IMR-90 (cell line): ENCODE results near the gene DDX50.

Experiments
- CEBPB ChIP-seq: IDR thresholded peaks from 2 replicates; pipeline ENCODE4 v1.6.1; 2012; ENCODE audit warnings: low read depth, low read length, improper control_type of control experiment
- CTCF ChIP-seq: conservative IDR thresholded peaks from 2 replicates; pipeline ENCODE4 v1.5.1; 2012; ENCODE audit warnings: mild to moderate bottlenecking, low read depth, low read length, improper control_type of control experiment
- ELK1 ChIP-seq: fragments of 150-350 bp; IDR thresholded peaks from 2 replicates; pipeline ENCODE4 v1.6.1; 2016; ENCODE audit warnings: low read depth, mild to moderate bottlenecking, low read length, moderate library complexity, borderline replicate concordance
- FOS ChIP-seq: fragments of 150-350 bp; IDR thresholded peaks from 2 replicates; pipeline ENCODE4 v1.6.1; 2016; ENCODE audit warnings: low read depth, low read length
- MAFK ChIP-seq: IDR thresholded peaks from 2 replicates; pipeline ENCODE4 v1.6.1; 2012; ENCODE audit warnings: low read depth, low read length, improper control_type of control experiment
- MAZ ChIP-seq: IDR thresholded peaks from 2 replicates; pipeline ENCODE4 v1.6.1; 2012; ENCODE audit warnings: low read depth, mild to moderate bottlenecking, low read length, improper control_type of control experiment, moderate library complexity, borderline replicate concordance
- MXI1 ChIP-seq: IDR thresholded peaks from 2 replicates; pipeline ENCODE4 v1.6.1; 2012; ENCODE audit warnings: low read depth, mild to moderate bottlenecking, low read length, moderate library complexity, borderline replicate concordance
- NFE2L2 ChIP-seq: fragments of 150-350 bp; IDR thresholded peaks from 2 replicates; pipeline ENCODE4 v1.6.1; 2016; ENCODE audit warnings: low read depth, mild to moderate bottlenecking, low read length
- POLR2A ChIP-seq: IDR thresholded peaks from 2 replicates; pipeline ENCODE4 v1.6.1; 2012; ENCODE audit warnings: mild to moderate bottlenecking, low read depth, low read length
- RAD21 ChIP-seq: IDR thresholded peaks from 2 replicates; pipeline ENCODE4 v1.6.1; 2012; ENCODE audit warnings: low read length, improper control_type of control experiment
- RCOR1 ChIP-seq: IDR thresholded peaks from 2 replicates; pipeline ENCODE4 v1.6.1; 2012; ENCODE audit warnings: mild to moderate bottlenecking, low read length, improper control_type of control experiment; ENCODE audit not compliant: insufficient replicate concordance
- RFX5 ChIP-seq: IDR thresholded peaks from 2 replicates; pipeline ENCODE4 v1.8.0; 2012; ENCODE audit warnings: low read depth, mild to moderate bottlenecking, low read length, moderate library complexity
- SMC3 ChIP-seq: fragments of 150-350 bp; IDR thresholded peaks from 2 replicates; pipeline ENCODE4 v1.6.1; 2016; ENCODE audit warnings: low read depth, mild to moderate bottlenecking, antibody characterized with exemption, low read length, moderate library complexity
- USF2 ChIP-seq: fragments of 150-350 bp; IDR thresholded peaks from 2 replicates; pipeline ENCODE4 v1.6.1; 2017; ENCODE audit warnings: mild to moderate bottlenecking, antibody characterized with exemption, low read length, low read depth

- TF ChIP-seq CTCF (no peak), RCOR1 (no peak), FOS (no peak), POLR2A (no peak), MAZ (no peak), RFX5 (no peak), SMC3 (no peak), RAD21 (no peak), NFE2L2 (no peak), MAFK (no peak), USF2 (no peak), CEBPB (no peak), ELK1 (no peak), MXI1 (no peak)
These were observed 33.9 kb downstream of the DDX50 start for GRCh38 chr10:68934994-68935393.
